Neural progenitor cell (in vitro differentiated cells): Measurements from ENCODE around the gene CHD6. TPM values are rescaled to one million over a fixed set of nuclear protein-coding genes. Genes with fewer than 3 reads are reported as not detected.
A peak's percentile ranks its signal among the peaks of the same experiment; 100 is the strongest.

Experiments
- DNase-seq: peaks from one replicate; pipeline ENCODE4 v3.0.0-alpha.2; 2016; ENCODE audit warnings: low spot score
- H2AFZ ChIP-seq: fragments of 200-600 bp; sonication (generic); replicated peaks from 2 replicates; pipeline ENCODE4 v1.6.1; 2016; ENCODE audit warnings: antibody characterized with exemption
- H3F3A ChIP-seq: fragments of 200-600 bp; sonication (generic); 2 replicates; pipeline ENCODE4 v1.6.1; 2016; ENCODE audit warnings: antibody characterized with exemption, low read depth
- H3K27ac ChIP-seq: fragments of 200-600 bp; sonication (generic); 2 replicates; pipeline ENCODE4 v1.5.1; 2016; ENCODE audit warnings: mild to moderate bottlenecking
- H3K27me3 ChIP-seq: fragments of 200-600 bp; sonication (generic); 2 replicates; pipeline ENCODE4 v1.6.1; 2016; ENCODE audit warnings: mild to moderate bottlenecking, moderate library complexity
- H3K36me3 ChIP-seq: fragments of 200-600 bp; sonication (generic); 2 replicates; pipeline ENCODE4 v1.5.1; 2016
- H3K4me1 ChIP-seq: fragments of 200-600 bp; sonication (generic); 2 replicates; pipeline ENCODE4 v1.6.1; 2016; ENCODE audit warnings: mixed run types
- H3K4me2 ChIP-seq: fragments of 200-600 bp; sonication (generic); 2 replicates; pipeline ENCODE4 v1.6.1; 2016
- H3K4me3 ChIP-seq: fragments of 200-600 bp; sonication (generic); 2 replicates; pipeline ENCODE4 v1.5.1; 2016
- H3K79me2 ChIP-seq: fragments of 200-600 bp; sonication (generic); 2 replicates; pipeline ENCODE4 v1.6.1; 2016; ENCODE audit warnings: low read depth
- H3K9ac ChIP-seq: fragments of 200-600 bp; sonication (generic); 2 replicates; pipeline ENCODE4 v1.6.1; 2016
- H3K9me3 ChIP-seq: fragments of 200-600 bp; sonication (generic); 2 replicates; pipeline ENCODE4 v1.5.1; 2016; ENCODE audit warnings: low read depth
- H4K20me1 ChIP-seq: fragments of 200-600 bp; sonication (generic); 2 replicates; pipeline ENCODE4 v1.6.1; 2016; ENCODE audit warnings: low read depth
- H3K27ac Mint-ChIP-seq: 3 replicates; pipeline ENCODE4 v1.8.0; 2021; ENCODE audit warnings: mixed read lengths
- H3K27me3 Mint-ChIP-seq: 2 replicates; pipeline ENCODE4 v1.8.0; 2022; ENCODE audit warnings: low read depth, mild to moderate bottlenecking, inconsistent platforms, moderate library complexity, mixed read lengths; ENCODE audit not compliant: insufficient read depth
- H3K36me3 Mint-ChIP-seq: 3 replicates; pipeline ENCODE4 v1.8.0; 2021; ENCODE audit warnings: mixed read lengths
- H3K4me1 Mint-ChIP-seq: 3 replicates; pipeline ENCODE4 v1.8.0; 2021; ENCODE audit warnings: mixed read lengths
- H3K4me3 Mint-ChIP-seq: 3 replicates; pipeline ENCODE4 v1.8.0; 2021; ENCODE audit warnings: mild to moderate bottlenecking, moderate library complexity, mixed read lengths
- H3K9me3 Mint-ChIP-seq: 3 replicates; pipeline ENCODE4 v1.8.0; 2020; ENCODE audit warnings: mixed read lengths
- EZH2 ChIP-seq: fragments of 200-600 bp; sonication (generic); IDR thresholded peaks from 2 replicates; pipeline ENCODE4 v1.6.1; 2017; ENCODE audit warnings: antibody characterized with exemption, mild to moderate bottlenecking, moderate library complexity
- EZH2phosphoT487 ChIP-seq: fragments of 200-600 bp; sonication (generic); IDR thresholded peaks from 2 replicates; pipeline ENCODE4 v1.6.1; 2017; ENCODE audit warnings: antibody characterized with exemption
- total RNA-seq: library from RNA; depleted of rRNA; stranded (reverse); fragments of >200 nt; gene quantifications from 2 replicates; pipeline ENCODE4 v1.2.3, GENCODE V29; 2015; ENCODE audit warnings: low replicate concordance
- TF ChIP-seq, protein P1 (sequence below): fragments of 200-600 bp; sonication (generic); IDR thresholded peaks from 2 replicates; pipeline ENCODE4 v1.5.1; 2017; ENCODE audit warnings: antibody characterized with exemption, mild to moderate bottlenecking

The CHD6 gene
- total RNA-seq, 1 donor from 2014 or later = 76.1 TPM

DNA sequence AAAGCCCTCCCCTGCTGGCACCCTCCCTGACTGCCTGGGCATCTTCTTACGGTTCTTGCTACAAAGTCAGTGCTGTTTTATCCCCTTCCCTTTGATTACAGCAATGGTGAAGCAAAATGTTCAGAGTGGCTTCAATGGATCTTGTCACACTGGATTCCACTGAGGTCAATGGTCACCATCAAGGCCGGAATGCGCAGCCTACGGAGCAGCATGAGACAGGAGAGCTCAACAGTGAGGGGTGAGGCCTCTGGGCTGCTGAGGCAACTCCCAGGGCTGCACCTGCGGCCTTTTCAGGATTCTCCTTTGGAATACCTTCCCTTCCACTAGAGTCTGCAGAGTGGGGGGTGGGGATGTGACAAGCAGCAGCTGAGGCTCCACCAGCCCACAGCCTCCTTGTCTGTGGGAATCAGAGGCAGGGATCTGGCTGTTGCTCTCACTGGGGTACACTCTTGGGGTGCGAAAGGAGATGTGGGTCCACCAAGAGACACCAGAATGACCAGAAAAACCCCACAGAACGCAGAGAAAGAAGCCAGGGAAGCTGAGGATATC is 211.2 kb downstream of the CHD6 start:
- Histone ChIP-seq H4K20me1 (no peaks in the 10 kb centered on the region), H3K27ac (no peak overlapping the region), H3K4me3 (no peak overlapping the region), H2AFZ (no peak overlapping the region), H3K36me3 (peaks cover 5% of the 10 kb centered on the region), H3K4me1 (no peaks in the 10 kb centered on the region), H3K9ac (no peak overlapping the region), H3K9me3 (no peaks in the 10 kb centered on the region), H3K4me2 (no peak overlapping the region), H3F3A (peaks cover 3% of the 10 kb centered on the region), H3K79me2 (no peaks in the 10 kb centered on the region), H3K27me3 (no peaks in the 10 kb centered on the region)
- peaks cover 2% of the 10 kb centered on the region for H3K27me3 Mint-ChIP-seq
- peaks cover 9% of the 10 kb centered on the region for H3K4me1 Mint-ChIP-seq
- TF ChIP-seq EZH2 (no peak), EZH2phosphoT487 (no peak)
- TF ChIP-seq, protein P1, sequence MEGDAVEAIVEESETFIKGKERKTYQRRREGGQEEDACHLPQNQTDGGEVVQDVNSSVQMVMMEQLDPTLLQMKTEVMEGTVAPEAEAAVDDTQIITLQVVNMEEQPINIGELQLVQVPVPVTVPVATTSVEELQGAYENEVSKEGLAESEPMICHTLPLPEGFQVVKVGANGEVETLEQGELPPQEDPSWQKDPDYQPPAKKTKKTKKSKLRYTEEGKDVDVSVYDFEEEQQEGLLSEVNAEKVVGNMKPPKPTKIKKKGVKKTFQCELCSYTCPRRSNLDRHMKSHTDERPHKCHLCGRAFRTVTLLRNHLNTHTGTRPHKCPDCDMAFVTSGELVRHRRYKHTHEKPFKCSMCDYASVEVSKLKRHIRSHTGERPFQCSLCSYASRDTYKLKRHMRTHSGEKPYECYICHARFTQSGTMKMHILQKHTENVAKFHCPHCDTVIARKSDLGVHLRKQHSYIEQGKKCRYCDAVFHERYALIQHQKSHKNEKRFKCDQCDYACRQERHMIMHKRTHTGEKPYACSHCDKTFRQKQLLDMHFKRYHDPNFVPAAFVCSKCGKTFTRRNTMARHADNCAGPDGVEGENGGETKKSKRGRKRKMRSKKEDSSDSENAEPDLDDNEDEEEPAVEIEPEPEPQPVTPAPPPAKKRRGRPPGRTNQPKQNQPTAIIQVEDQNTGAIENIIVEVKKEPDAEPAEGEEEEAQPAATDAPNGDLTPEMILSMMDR = no peak
- peak overlapping the region; percentile 83 for H3K27ac Mint-ChIP-seq
- no peaks in the 10 kb centered on the region for H3K9me3 Mint-ChIP-seq
- H3K36me3 Mint-ChIP-seq = peaks cover 41% of the 10 kb centered on the region
- no peak overlapping the region for H3K4me3 Mint-ChIP-seq
- DNase-seq = no peak

DNA sequence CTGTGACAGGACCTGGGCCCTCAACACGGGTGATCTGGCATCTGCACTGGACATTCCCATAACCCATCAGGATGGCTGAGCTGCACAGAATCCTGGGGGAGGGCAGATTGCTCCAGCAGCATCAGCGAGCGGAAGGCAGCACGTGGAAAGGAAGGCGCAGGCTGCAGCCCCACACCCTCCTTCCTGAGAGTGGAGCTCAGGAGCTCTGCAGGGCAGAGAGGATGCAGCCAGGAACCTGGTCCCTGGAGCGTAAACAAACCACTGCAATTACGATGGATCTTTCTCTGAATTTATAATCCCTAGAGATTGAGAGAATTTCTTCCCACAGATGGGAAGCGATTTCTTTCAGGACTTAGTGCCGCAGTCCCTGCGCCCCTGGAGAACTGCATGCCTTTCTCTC is 211.8 kb downstream of the CHD6 start:
- Mint-ChIP-seq H3K9me3 (no peaks in the 10 kb centered on the region), H3K27ac (peak overlapping the region; percentile 83)

GRCh38 chr20:41405436-41405835 is 212.7 kb downstream of the CHD6 start:
- Histone ChIP-seq H3K9me3 (no peaks in the 10 kb centered on the region), H2AFZ (no peak overlapping the region), H3K79me2 (no peaks in the 10 kb centered on the region), H3F3A (no peaks in the 10 kb centered on the region), H4K20me1 (no peaks in the 10 kb centered on the region), H3K36me3 (no peaks in the 10 kb centered on the region), H3K4me1 (no peaks in the 10 kb centered on the region), H3K27ac (no peak overlapping the region), H3K4me3 (no peak overlapping the region), H3K27me3 (no peaks in the 10 kb centered on the region), H3K9ac (no peak overlapping the region), H3K4me2 (no peak overlapping the region)
- TF ChIP-seq, protein P1 = no peak
- TF ChIP-seq EZH2 = no peak
- no peak for TF ChIP-seq EZH2phosphoT487
- H3K36me3 Mint-ChIP-seq = peaks cover 38% of the 10 kb centered on the region
- no peaks in the 10 kb centered on the region for H3K9me3 Mint-ChIP-seq
- no peak for DNase-seq
- H3K27ac Mint-ChIP-seq = no peak overlapping the region
- H3K4me3 Mint-ChIP-seq = no peak overlapping the region
- H3K4me1 Mint-ChIP-seq = peaks cover 9% of the 10 kb centered on the region
- peaks cover 2% of the 10 kb centered on the region for H3K27me3 Mint-ChIP-seq

More for the DNA sequence above, 211.8 kb downstream of the CHD6 start:
- Histone ChIP-seq H3K9ac (no peak overlapping the region), H3K4me1 (no peaks in the 10 kb centered on the region), H4K20me1 (no peaks in the 10 kb centered on the region), H3K36me3 (no peaks in the 10 kb centered on the region), H2AFZ (no peak overlapping the region), H3K4me3 (no peak overlapping the region), H3K27ac (no peak overlapping the region), H3K79me2 (no peaks in the 10 kb centered on the region), H3F3A (no peaks in the 10 kb centered on the region), H3K9me3 (no peaks in the 10 kb centered on the region), H3K4me2 (no peak overlapping the region), H3K27me3 (no peaks in the 10 kb centered on the region)
- Mint-ChIP-seq H3K4me1 (peaks cover 9% of the 10 kb centered on the region), H3K27me3 (peaks cover 2% of the 10 kb centered on the region), H3K4me3 (no peak overlapping the region), H3K36me3 (peaks cover 44% of the 10 kb centered on the region)
- DNase-seq = no peak
- no peak for TF ChIP-seq EZH2
- TF ChIP-seq, protein P1 = no peak
- no peak for TF ChIP-seq EZH2phosphoT487
